Inflammatory macrophage treated with lipopolysaccharide for 4 hours (primary cell): ENCODE results near the gene ZCCHC14.
A peak's percentile ranks its signal among the peaks of the same experiment; 100 is the strongest.
"Not testable (repeated sequence)": the region's sequence is repeated elsewhere in the genome, so short reads cannot be mapped to it uniquely, and the experiment has no call there.

Experiments
- DNase-seq: peaks from one replicate; pipeline ENCODE4 v3.0.0-alpha.2; 2020

The ZCCHC14 gene

DNA sequence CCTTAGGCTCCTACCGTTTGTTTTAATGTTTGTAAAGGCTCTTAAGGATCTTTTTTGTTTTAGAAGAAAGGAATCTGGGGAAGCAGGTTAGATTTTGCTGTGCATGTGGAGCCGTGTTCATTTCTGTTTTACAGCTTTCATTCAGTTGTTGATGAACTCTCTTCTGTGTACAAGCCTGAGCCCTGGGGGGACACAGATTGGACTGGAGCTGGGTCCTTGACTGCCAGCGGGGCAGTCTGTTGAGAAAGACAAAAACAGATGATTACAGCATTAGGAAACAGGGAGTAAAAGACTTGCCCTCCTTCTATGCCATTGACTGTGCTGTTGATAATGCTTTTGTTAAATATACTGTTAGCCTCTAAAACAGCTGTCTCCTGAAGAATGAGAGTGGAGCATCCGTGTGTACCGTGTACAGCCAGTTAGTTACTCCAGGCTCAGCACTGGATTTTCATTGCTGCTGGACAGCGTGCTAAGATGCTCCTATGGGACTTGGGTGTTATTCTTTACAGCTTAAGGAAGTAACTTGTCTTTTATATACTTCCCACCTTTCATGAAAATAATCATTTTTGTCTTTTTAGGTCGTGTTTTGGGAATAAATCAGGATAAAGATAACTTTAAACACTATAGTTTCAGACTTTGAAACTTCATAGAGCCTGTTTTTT lies 97.5 kb downstream of the ZCCHC14 start:
- DNase-seq = no peak

DNA sequence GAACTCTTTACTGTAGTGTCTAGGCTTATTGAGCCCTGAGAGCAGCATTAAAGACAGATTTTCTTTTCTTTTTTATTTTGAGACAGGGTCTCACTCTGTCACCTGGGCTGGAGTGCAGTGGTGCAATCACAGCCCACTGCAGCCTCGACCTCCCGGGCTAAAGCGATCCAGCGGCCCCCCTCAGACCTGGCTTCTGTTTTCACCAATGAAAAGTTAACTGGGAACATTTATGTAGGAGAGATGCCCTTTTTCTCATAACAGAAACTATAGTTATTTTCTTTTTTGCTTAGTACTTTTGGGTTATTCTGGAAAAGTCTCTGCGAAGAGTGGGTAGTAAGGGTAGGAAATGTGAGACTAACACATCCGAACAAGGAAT lies 99.2 kb downstream of the ZCCHC14 start:
- no peak for DNase-seq

DNA sequence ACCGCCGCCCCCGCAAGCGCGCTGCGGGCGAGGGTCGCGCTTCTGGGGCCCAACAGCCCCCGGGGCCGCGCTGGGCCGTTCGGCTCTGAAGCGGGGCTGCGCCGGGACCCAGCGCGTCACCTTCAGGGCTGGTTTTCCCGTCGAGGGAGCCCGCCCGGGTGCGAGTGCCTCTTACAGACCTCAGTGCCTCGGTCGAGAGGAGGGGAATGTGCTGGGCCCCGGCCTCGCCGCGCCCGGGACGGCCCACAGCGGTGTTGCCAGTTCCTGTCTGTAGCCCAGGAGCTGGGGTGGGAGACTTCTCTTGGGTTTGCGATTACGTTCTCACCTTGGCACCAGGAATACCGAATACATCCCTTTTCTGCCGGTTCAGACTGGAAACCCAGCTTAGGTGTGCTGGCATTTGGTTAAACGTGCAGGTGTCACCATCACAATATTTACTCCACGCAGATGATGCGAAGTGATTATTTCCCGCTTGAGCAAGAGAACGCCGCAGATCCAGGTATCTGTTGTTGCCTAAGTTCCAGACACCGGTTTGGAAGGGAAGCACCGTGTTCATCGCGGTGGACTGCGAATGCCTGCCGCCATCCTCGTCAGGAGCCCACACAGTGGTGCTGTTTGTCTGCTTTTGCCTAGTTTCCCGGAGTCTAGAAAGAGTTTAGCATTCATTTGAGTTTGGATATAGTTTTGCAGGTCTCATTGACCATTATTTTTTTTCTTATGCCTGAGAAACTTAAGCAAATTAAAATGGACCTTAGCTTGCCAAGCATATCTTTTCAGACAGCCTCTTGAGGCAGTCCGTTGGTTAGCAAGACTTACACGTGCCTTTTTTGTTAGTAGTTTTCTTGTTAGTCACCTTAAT lies 99.8 kb downstream of the ZCCHC14 start:
- DNase-seq = peak; percentile 36

DNA sequence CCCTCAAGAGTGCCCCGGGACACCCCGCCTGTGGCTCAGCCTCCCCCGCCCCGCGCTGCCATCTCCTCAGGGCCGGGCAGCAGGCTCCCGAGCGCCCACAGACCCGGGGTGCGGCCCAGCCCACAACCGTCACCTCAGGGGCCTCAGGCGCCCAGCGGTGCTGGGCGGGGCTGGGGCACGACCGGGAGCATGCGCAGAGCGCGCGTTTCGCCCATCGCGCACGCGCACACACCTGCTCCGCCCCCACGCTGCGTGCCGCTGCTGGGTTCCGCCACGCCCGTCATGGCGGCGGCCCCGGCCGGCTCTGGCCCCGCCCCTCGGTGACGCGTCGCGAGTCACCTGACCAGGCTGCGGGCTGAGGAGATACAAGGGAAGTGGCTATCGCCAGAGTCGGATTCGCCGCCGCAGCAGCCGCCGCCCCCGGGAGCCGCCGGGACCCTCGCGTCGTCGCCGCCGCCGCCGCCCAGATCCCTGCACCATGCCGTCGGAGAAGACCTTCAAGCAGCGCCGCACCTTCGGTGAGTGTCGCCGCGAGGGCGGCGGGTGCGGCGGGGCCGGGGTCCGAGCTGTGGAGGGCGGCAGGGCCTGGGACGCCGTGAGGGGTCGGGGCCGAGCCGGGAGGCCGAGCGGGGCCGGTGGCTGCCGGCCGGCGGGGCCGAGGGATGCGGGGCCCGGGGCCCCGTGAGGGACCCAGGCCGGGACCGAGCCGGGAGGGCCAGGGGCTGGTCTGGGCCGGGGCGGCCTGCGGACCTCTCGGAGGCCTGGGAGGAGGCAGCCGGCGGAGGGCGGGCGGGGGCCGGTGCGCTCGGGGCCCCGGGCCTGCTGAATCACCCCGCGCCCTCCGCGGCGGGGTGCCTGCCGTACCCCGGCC lies 100.6 kb downstream of the ZCCHC14 start, which contains the start of gene MAP1LC3B:
Gene MAP1LC3B (plus strand): TSS at position 387 of the 871 bp plus-strand sequence. CDS start 92 bp downstream, at position 479.
- peak; percentile 96 for DNase-seq

DNA sequence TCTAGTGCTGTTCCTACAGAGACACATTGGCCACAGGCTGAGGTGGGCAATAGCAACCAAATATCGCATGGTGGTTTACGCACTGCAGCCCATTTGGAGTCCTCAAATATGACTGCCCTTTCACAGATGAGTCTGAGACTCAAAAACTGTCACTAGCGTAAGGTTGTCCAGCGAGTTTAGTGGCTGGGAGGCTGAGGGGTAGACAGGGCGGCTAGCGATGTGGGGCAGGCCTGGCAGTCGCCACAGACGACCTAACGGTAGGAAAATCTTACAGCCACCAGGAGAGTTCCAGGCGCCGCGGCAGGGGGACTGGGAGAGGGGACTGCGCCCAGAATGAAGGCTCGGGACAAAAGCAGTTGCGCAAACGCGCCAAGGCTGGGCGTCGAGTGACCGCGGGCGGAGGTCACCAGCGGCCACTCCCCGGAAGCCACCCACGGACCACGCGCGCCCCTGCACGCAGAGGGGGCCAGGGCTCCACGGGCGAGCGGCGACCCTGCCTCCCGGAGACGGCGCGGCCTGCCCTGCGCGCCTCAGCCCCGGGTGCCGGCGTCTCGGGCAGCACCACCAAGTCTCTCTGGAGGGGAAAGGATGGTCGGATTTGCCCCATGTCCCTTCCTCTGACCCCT lies 101.4 kb downstream of the ZCCHC14 start:
- peak; percentile 89 for DNase-seq

DNA sequence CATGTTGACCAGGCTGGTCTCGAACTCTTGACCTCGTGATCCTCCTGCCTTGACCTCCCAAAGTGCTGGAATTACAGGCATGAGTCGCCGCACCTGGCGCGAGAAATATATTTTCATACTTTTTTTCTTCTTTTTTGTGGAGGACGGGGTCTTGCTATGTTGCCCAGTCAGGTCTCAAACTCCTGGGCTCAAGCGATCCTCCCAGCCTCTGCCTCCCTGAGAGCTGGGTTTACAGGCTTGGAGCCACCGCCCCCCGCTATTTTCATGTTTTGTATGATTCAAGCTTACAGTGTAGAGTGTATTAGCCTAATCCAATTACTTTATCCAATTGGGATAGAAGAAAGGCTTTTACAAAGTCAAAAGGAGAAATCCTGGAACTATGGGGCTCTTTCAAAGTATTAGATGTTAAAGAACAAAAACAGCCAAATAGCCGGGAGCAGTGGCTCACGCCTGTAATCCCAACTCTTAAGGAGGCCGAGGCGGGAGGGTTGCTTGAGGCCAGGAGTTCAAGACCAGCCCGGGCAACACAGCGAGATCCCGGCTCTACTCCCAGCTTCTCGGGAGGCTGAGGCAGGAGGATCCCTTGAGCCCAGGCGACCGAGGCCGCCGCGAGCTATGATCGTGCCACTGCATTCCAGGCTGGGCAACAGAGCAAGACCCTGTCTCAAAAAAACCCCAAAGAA lies 102.0 kb downstream of the ZCCHC14 start:
- no peak for DNase-seq

DNA sequence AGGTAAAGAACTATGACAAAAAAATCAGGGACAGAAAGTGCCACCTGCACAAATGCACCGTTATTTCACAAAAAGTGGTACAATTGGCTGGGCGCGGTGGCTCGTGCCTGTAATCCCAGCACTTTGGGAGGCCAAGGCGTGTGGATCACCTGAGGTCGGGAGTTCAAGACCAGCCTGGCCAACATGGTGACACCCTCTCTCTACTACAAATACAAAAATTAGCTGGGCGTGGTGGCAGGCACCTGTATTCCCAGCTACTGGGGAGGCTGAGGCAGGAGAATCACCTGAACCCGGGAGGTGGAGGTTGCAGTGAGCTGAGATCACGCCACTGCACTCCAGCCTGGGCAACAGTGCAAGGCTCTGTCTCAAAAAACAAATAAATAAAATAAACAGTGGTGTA lies 102.9 kb downstream of the ZCCHC14 start:
- DNase-seq = not testable (repeated sequence)

DNA sequence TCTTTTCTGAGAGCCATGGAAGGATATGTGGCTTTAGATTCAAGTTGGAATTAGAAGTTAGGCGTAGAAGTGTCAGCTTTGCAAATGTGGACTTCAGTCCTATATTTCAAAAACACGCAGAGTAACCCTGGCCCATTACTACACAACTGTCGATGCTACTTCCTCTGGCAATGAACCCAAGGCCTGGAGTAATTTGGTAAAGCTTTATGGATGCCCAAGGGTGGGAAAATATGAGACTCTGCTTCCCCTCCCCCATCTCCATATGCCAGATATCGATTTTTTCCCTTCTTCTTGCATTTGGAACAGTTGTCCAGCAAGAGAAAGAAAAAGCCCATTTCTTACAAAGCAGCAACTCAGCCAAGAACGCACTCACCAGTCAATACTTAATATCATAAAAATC lies 103.6 kb downstream of the ZCCHC14 start:
- DNase-seq = peak; percentile 24

DNA sequence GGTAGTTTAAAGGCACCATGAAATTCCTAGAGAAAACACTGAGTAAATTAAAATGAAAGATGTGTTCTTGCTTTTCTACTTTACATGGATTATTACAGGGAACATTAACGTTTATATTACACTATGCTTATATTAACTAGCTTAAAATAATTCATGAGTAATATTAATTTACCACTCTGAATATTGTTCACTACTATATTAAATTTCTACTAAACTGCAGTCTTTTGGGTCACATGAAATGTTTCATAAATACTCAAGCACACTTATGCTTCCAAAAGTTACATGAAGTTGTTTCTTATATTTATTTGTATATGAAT lies 104.0 kb downstream of the ZCCHC14 start:
- no peak for DNase-seq

DNA sequence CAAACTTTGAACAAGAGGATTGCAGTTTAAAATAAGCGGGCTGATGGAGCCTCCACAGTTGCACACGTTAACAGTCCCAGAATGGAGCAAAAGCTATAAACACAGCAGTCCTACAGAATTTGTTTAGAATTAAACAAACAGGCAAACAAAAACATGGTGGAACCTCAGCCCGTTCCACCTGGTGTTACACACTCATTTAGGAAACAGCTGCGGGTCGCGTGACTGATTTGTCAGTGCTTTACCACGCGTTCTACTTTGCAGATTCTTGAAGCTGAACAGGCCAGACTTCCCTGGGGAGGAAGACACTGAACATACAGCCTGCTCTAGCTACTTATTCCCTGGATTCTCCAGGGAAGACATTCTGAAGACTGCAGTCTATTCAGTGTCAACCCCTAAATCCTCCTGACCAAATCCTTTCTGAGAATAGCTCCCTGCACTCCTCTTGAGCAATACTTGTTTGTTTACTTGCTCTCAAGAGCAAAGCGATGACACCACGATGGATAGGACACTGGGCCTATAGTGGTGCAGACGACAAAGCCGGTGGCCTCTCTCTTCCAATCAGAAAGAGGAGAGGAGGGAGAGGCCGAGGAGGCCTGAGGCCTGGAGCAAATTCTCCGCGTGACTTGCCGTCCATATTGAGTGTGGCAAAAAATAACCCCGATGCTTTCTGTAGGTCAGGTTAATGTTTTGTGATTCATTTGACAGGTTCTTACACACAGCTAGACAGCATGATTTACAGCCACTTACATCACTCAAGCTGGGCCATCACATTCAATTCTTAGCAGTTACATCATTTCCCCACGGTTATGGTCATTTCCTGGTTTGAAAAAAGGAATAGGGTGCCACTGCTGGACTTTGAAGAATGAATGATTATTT lies 104.6 kb downstream of the ZCCHC14 start:
- peak; percentile 99 for DNase-seq

DNA sequence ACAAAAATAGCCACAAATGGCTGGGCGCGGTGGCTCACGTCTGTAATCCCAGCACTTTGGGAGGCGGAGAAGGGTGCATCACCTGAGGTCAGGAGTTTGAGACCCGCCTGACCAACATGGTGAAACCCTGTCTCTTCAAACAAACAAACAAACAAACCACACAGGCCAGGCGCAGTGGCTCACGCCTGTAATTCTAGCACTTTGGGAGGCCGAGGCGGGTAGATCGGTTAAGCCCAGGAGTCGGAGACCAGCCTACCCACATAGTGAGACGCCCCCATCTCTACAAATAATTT lies 108.0 kb downstream of the ZCCHC14 start:
- DNase-seq = not testable (repeated sequence)

DNA sequence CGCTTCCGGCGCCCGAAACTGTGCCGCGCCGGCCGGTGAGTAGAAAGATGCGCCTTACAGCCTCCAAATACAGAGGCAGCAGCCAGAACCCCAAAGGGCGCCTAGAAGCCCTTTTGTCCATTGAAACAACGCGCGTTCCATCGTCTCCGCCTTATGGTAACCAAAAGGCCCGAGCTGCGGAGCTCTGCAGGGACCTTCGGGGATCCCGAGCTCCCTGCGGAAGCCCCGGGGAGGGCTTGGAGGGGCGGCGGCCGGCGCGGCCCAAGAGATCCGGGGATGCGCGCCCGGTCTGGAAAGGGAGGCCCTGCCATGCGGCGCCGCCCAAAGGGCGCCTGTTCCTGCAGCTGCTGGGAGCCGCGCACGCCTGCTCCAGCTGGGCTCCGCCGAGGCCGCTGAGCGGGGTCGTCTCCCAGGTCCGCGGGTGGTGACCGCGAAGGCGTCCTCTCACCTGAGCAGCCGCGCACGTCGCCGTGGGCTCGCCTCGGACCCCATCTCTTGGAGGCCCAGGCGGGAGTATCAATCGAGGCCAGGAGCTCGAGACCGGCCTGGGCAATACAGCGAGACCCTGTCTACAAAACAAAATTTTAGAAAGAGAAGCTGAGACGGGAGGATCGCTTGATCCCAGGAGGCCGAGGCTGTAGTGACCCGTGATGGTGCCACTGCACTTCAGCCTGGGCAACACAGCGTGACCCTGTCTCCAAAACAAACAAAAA lies 108.5 kb downstream of the ZCCHC14 start:
- peak; percentile 54 for DNase-seq

DNA sequence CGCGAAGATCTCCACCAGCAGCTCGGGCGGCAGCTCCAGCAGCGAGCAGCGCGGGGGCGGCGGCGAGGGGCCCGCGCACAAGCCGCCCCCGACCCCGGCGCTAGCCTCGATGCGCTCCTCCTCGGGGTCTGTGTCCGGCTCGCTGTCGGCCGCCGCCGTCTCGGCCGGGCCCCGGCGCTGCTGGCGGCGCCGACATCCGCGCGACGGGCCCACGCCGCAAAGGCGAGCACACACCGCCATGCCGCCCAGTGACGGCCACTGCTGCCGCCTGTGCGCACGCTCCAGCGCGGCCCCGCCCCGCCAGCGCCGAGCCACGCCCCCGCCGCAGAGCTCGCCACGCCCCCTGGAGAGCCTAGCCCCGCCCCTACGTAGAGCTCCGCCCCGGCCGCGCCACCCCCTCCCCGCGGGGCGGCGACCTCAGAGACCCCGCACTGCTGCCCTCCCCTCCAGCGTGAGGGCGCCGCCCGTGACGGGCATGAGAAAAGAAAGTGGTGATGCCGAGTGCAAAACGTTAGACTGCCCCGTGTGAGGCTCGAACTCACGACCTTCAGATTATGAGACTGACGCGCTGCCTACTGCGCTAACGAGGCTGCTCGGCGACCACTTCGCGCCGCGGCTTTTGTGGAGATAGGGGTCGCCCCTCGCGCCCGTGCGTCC lies 109.2 kb downstream of the ZCCHC14 start, which contains the start of gene FBXO31:
Gene FBXO31 (minus strand): TSS at position 272 of the 657 bp plus-strand sequence. CDS start 32 bp downstream, at position 240.
- DNase-seq = peak; percentile 91

DNA sequence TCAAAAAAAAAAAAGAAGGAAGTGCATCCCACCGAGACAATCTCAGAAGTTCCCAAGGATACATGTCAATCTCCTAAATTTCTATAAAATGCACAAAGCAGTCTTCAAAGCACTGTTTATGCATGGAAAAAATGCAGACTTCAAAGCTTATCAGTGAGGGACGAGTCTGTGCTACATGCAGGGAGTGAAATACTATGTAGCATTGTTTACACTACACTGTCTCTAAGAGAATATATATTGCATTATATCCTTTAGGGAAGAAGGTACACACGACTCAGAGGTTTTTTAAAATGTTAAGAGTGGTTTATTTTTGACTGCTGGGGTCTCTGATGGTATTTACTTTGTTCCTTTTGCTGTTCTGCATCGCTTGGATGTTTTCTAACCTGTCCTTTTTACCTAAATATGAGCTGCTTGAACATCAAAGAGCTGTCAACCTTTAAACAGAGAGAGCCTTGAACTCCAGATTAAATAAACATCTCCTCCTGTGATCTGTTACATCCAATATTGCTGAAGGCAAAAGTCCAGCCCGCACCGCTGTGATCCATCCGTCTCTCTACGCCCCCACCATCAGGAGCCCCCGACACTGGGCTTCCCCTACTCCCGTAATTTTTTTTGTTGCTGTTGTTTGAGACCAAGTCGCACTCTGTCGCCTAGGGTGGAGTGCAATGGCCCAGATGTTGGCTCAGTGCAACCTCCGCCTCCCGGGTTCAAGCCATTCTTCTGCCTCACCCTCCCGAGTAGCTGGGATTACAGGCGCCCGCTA lies 110.6 kb downstream of the ZCCHC14 start:
- no peak for DNase-seq

DNA sequence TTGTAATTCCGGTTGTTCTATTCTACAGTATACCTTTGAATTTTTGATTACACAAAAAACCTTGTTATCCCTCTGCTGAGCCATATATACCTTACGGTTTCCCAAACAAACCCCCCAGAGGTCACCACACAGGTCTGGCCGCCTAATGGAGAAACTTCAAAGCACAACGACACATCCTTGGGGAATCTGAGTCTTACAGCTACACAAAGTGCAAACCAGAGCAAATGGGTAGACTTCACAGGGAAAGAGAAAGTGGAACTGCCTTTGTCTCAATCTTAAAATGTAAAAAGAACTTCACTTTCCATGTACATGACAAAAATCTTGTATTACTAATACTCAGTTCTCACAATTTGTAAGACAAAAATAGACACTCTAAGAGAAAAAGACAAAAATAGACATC lies 111.9 kb downstream of the ZCCHC14 start:
- peak; percentile 69 for DNase-seq

DNA sequence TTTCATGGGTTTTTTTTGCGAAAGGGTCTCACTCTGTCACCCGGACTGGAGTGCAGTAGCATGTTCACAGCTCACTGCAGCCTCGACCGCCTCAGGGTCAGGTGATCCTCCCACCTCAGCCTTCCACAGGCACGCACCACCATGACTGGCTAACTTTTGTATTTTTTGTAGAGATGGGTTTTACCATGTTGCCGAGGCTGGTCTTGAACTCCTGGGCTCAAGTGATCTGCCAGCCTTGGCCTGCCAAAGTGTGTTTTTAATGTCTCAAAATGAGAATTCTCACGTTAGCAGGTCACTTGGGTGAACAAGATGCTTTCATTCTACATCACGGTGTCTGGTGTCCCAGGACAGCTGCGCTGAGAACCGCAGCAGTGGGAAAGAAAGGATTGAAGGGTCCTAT lies 112.4 kb downstream of the ZCCHC14 start:
- no peak for DNase-seq

DNA sequence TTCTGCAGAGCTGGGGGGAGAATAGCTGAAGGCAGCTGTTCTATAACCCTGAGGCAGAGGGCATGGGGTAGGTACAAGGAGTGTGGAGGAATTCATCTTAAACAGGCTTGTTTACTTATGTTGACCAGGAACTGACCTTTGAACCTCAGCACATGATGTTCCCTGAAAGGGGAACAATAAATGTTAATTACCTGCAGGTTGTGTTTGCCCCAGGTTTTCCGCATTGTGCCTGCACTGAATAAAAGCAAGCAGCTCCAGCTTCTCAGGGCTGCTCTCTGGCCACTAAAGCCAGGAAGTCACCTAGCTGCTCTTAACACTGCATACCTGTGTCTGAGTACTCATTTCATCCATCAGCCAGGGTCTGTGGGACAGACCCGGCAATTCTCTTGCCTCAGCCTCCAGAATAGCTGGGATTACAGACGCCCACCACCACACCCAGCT lies 113.5 kb downstream of the ZCCHC14 start:
- DNase-seq = not testable (repeated sequence)

DNA sequence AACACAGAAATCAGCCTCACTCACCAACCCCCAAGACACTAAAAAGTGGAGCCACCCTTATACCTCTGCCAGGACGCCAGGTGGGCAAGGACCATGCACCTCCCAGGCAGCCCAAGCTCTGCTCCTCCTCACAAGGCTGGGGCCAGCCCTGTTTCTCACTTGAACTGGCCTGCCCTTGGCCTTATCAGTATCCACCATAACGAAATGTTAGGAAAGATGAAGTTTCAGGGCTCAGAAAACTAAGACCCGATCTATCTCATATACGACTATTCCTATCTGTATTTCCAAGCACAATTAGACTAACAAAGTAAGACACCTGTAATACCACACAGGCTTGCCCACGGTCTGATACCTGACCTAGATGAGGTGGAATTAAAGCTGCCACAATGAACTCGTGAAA lies 116.2 kb downstream of the ZCCHC14 start:
- no peak for DNase-seq

DNA sequence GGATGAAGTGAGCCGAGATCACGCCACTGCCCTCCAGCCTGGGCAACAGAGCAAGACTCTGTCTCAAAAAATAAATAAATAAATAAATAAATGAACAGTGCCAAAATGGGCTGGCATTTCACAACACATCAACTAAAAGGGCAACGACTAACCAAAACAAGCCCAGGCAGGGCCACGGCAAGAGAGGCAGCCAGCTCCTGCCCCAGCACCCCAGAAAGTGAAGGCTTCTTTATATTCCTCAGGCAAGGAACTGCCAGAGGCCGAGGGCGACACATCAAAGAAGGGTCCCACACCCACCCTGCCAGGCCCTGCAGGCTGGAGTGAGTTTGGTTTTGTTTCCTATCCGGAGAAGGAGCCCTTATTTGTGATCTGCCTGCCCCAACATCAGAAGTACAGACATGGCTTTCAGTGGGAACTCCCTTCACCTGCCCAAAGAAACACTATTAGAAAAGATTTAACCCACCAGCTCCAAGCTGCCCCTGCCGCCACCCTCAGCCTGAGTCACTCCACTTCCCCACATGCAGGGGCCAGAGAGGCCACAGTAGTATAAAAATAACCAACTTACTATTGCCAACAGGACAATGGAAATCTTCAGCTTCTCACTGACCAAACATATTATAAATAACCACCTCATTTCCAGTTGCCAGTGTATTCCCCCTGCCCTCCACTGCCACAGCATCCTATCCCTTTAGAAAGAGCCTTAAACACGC lies 117.2 kb downstream of the ZCCHC14 start:
- no peak for DNase-seq
